ENCODE data around the gene C6.

C6 gene

GRCh38 chr5:41127967-41128690 is 85.2 kb downstream of the C6 start:
- DNase-seq, result no peak

- no peak for DNase-seq
Observed at GRCh38 chr5:41122459-41122858, 90.9 kb downstream of the C6 start.

GRCh38 chr5:41120600-41120999 is 92.7 kb downstream of the C6 start:
- DNase-seq, result no peak

DNA sequence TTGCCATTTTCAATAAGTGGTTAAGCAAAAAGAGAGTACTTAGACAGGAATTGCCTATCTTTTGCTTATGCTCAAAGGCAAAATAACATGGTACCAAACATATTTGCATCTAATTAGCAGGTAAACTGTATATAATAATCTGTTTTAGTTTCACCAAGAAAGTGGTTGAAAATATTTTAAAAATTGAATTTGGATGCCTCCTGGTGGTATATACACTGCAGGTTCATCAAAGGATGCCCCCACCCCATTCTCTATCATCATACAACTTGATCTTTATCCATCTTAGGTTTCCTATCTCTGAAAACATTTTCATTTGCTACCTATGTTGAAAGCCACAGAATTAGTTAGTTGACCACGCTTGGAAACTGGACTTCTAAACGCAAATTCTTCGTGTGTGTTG is 95.2 kb downstream of the C6 start:
- no peak for DNase-seq

GRCh38 chr5:41115281-41115680 is 98.1 kb downstream of the C6 start:
- DNase-seq, result no peak

DNA sequence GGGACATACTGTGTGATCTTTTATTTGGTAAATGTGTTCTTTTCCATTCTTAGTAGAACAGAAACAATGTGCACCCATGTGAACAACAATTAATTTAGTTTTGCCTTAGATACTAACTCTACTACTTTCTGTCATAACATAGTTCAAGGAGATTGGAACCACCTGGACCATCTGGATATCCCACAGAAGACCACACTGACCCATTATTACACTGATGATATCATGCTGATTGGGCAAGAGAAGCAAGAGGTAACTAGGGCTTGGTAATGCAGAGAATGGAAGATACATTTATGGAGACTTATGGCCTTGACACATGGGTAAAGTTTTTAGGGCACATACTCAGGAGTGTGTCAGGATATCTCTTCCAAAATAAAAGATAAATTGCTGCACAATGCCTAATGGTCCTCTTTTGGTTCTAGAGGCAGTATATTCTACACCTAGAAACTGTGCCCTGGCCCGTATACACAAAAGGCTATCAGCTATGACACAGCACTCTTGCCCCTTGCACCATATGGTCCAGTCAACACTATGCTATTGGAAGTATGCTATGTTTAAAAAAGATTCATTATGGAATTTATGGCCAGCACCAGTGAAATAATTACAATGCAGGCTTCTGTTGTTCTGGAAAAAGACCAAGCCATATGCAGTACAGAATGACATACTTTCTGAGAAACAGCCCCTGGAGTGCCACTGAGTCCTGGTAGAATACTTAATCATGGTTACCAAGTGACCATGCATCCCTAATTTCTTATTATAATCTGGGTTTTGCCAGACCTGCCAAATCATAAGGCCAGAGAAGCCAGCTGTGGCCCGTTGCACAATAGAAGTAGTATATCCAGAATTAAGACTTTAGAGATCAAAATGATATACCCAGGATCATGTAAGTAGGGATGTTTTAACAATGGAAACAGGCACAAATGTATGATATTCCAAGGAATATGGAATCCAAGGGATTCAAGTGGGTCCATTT is 100.6 kb downstream of the C6 start:
- DNase-seq, result no peak

DNA sequence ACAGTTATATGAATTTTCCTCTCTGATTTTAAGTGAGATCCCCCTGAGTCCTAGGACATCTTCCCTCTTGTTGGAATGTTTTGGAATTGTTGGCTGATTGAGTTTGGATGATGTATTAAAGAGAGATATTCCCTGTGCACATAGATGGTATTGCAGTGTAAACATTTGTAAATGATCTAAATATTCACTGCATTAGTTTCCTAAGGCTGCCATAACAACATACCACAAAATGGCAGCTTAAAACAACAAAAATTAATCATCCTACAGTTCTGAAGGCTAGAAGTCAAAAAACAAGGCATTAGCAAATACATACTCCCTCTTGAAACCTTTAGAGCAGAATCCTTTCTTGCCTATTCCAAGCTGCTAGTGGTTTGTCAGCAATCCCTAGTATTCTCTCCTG is 104.1 kb downstream of the C6 start:
- no peak for DNase-seq

DNA sequence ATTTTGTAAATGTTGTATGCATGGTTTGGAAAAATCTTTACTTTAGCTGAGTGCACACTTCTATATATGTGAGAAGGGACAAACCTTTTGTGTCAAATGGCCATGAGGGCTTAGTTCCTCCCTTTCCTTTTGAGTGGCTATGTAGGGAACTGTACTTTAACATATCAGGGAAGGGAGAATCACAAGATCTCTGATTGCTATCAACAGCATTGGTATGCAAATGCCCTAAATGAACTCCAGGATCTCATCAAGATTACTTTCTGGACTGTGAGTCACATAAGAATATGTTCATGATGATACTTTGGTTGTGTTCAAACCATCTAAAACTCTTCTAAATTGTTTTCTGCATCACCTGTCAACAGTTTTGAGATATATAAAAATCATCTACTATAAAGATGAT is 111.0 kb downstream of the C6 start:
- no peak for DNase-seq

- DNase-seq, result no peak
Observed at GRCh38 chr5:41097642-41098041, 115.7 kb downstream of the C6 start.

GRCh38 chr5:41095324-41096101 is 117.8 kb downstream of the C6 start:
- DNase-seq, result no peak

DNA sequence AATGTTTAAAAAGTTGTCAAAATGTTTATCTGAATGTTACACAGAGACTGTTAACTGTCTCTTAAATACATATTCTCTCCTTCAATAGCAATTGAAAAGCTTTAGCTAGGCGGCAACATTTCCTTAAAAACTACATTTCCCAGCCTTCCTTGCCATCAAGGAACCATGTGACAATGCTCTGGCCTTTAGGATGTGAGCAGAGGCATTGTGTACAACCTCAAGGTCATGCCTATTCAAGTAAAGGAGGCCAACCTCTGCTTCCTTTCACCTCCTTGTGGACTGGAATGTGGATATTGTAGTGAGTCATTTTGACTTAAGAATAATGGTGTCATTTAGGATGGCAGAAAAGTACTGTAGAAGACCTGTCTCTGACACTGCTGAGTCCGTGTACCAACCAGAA is 118.5 kb downstream of the C6 start:
- DNase-seq, result no peak

GRCh38 chr5:41093803-41094202 is 119.5 kb downstream of the C6 start:
- no peak for DNase-seq

Data from anterior cingulate cortex (tissue), 58 donors.